Myocyte (in vitro differentiated cells): Measurements from ENCODE around the gene XKR3. TPM values are rescaled to one million over a fixed set of nuclear protein-coding genes. Genes with fewer than 3 reads are reported as not detected.
"Not testable (repeated sequence)": the region's sequence is repeated elsewhere in the genome, so short reads cannot be mapped to it uniquely, and the experiment has no call there.

Experiments used
- DNase-seq: peaks from one replicate; pipeline ENCODE4 v3.0.0-alpha.2; 2012; ENCODE audit warnings: low read depth
- total RNA-seq: library from RNA; depleted of rRNA; stranded (reverse); fragments of >200 nt; gene quantifications from 2 replicates; pipeline ENCODE4 v1.2.3, GENCODE V29; 2014

The XKR3 gene
- total RNA-seq, 1 donor from 2014 or later: not detected

DNA sequence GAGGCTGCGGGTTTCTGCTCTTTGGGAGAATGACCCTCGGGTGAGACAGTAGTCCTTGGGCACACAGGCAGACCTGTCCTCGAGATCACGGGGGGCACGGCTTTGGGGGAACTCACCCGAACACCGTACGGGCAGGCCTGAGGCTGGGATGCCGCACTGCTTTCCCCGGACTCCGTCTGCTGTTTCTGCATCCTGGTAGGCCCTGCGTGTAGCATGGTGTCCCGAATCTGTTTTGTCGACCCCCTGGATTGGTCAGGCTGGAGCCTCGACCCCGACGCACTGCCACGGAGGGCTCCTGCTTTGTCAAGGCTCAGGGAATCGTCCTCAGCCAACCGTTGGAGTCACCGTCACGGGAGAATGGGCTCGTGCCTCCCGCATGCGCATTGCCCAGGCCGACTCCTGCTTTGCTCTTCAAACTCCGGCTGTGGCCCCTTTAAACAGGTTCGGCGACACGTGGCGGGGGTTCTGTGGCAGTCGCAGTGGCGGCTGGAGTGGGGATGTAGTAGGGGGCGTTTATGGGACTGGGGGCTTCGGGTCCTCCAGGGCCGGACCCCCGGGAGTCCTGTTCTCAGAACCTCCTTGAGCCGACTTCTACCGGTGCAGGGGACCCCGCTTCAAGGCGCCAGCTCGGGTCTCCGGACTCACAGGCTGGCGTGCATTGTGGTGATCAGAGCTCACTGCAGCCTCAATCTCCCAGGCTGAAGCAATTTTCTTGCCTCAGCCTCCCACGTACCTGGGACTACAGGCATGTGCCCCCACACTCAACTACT is 76.9 kb downstream of the XKR3 start:
- not testable (repeated sequence) for DNase-seq

DNA sequence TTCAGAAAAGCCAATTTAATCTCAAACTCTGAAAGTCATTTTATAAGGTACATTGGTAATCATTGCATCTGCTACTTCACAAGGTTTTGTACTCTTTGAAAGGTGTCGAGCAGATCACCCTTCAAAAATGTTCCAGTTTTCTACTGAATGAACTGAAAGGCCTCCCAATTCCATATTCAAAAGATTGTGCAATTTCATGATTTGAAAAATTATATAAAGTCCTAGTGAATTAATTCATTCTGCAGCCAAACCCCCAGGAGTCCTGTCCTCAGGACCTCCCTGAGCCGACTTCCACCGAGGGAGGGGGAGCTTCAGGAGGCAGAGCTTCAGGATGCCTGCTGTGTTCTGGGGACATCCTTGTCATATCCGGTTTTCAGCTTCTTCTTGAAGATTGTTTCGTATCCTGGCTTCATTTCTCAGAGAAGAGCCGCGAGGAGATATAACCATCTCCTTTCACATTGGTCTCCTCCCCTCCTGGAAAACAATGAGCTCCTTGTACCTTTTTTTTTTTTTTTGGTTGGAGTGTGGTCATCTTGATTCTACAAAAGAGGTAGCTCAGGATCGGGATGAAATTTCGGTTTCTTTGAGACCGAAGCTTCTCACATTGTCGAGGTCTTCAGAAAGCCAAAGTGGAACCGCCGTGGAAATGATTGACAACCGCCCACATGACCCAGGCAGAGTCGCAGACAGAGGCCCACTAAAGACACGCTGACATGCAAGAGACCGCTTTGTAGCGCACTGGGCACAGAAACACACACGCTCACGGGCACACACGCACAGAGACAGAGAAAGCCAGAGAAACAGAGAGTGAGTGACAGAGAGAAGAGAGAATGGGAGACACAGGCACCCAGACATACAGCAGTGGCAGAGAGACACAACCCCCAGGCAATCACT is 77.7 kb downstream of the XKR3 start:
- not testable (repeated sequence) for DNase-seq

DNA sequence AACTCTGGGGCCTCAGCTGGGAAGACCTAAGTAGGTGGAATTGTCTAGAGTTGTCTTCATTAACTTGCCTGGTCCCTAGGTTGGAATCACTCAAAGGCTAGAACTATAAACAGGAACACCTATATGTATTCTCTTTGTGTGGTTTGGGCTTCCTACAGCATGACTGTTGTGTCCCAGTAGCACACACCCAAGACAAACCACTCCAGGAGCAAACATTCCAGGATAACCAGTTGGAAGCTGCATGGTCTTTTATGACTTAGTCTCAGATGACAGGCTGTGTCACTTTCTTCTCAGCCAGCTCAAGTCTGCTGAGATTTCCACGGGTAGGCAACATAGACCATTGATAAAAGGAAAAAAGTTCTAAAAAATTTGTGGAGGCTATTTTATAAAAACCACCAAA is 90.9 kb downstream of the XKR3 start:
- DNase-seq: not testable (repeated sequence)

Other genes starting within 250 kb of the XKR3 start
- not detected in 2 replicates for gene CCT8L2, start 232.6 kb downstream of the XKR3 start, total RNA-seq
- gene GAB4, start 182.8 kb upstream of the XKR3 start, total RNA-seq: not detected in 2 replicates